ENCODE measurements around the gene REV3L.
A peak's percentile ranks its signal among the peaks of the same experiment; 100 is the strongest.

Gene REV3L

GRCh38 chr6:111254779-111255166, 228.2 kb downstream of the REV3L start:
- H3K27ac ChIP-seq = no peak overlapping the region
- H3K79me2 ChIP-seq = peaks cover 2% of the 10 kb centered on the region
- H3K4me2 ChIP-seq (ENCODE audit: low read length) = no peak overlapping the region
- H3K9me3 ChIP-seq (ENCODE audit: control insufficient read depth, low read length) = no peaks in the 10 kb centered on the region
- no peaks in the 10 kb centered on the region for H3K36me3 ChIP-seq (ENCODE audit: control insufficient read depth, insufficient read depth, low read length)
- peaks cover 13% of the 10 kb centered on the region for H3K4me1 ChIP-seq
- TF ChIP-seq, protein P1, sequence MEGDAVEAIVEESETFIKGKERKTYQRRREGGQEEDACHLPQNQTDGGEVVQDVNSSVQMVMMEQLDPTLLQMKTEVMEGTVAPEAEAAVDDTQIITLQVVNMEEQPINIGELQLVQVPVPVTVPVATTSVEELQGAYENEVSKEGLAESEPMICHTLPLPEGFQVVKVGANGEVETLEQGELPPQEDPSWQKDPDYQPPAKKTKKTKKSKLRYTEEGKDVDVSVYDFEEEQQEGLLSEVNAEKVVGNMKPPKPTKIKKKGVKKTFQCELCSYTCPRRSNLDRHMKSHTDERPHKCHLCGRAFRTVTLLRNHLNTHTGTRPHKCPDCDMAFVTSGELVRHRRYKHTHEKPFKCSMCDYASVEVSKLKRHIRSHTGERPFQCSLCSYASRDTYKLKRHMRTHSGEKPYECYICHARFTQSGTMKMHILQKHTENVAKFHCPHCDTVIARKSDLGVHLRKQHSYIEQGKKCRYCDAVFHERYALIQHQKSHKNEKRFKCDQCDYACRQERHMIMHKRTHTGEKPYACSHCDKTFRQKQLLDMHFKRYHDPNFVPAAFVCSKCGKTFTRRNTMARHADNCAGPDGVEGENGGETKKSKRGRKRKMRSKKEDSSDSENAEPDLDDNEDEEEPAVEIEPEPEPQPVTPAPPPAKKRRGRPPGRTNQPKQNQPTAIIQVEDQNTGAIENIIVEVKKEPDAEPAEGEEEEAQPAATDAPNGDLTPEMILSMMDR (IDR thresholded peaks at IDR 0.05) = no peak
- H2AFZ ChIP-seq = peak overlapping the region; percentile 2
- H3K4me3 ChIP-seq (ENCODE audit: low read depth, low read length) = no peak overlapping the region
- no peaks in the 10 kb centered on the region for H3K27me3 ChIP-seq (ENCODE audit: control insufficient read depth, insufficient read depth, low read length)
- no peak overlapping the region for H3K9ac ChIP-seq

GRCh38 chr6:111254004-111254778, 228.8 kb downstream of the REV3L start:
- H2AFZ ChIP-seq = peak overlapping the region; percentile 2
- peaks cover 13% of the 10 kb centered on the region for H3K4me1 ChIP-seq
- no peak overlapping the region for H3K4me3 ChIP-seq (ENCODE audit: low read depth, low read length)
- no peaks in the 10 kb centered on the region for H3K79me2 ChIP-seq
- H3K27ac ChIP-seq = no peak overlapping the region
- H3K9me3 ChIP-seq (ENCODE audit: control insufficient read depth, low read length) = no peaks in the 10 kb centered on the region
- H3K27me3 ChIP-seq (ENCODE audit: control insufficient read depth, insufficient read depth, low read length) = no peaks in the 10 kb centered on the region
- H3K36me3 ChIP-seq (ENCODE audit: control insufficient read depth, insufficient read depth, low read length) = no peaks in the 10 kb centered on the region
- H3K9ac ChIP-seq = no peak overlapping the region
- TF ChIP-seq, protein P1 (IDR thresholded peaks at IDR 0.05) = no peak
- no peak overlapping the region for H3K4me2 ChIP-seq (ENCODE audit: low read length)

GRCh38 chr6:111252726-111253125, 230.3 kb downstream of the REV3L start:
- TF ChIP-seq, protein P1 (IDR thresholded peaks at IDR 0.05) = no peak

DNA sequence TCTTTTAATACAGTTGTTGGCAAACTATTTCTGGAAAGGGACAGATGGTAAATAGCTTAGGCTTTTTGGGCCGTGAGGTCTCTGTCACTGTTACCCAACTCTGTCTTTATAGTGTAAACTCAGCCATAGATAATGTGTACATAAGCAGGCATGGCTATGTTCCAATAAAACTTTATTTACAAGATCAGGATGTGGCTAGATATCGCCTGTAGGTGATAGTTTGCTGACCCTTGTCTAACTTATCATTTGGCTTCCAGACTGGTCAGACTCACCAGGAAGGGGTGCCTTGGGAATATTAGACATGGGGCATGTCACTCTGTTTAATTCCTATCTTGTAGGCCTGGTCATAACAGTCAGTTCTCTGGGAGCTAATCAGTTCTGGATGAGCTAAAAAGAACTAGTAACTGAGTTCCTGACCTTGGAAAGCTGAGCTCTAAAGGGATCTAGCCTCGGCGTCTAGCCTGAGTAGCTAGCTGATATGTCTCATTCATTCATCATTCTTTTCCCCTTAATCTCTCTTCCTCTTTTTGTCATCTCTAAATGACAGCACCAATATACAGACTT, 232.1 kb downstream of the REV3L start:
- no peaks in the 10 kb centered on the region for H3K36me3 ChIP-seq (ENCODE audit: control insufficient read depth, insufficient read depth, low read length)
- TF ChIP-seq, protein P1 (IDR thresholded peaks at IDR 0.05) = no peak
- no peak overlapping the region for H2AFZ ChIP-seq
- H3K27ac ChIP-seq = no peak overlapping the region
- no peak overlapping the region for H3K9ac ChIP-seq
- H3K4me3 ChIP-seq (ENCODE audit: low read depth, low read length) = no peak overlapping the region
- no peak overlapping the region for H3K4me2 ChIP-seq (ENCODE audit: low read length)
- no peaks in the 10 kb centered on the region for H3K9me3 ChIP-seq (ENCODE audit: control insufficient read depth, low read length)
- H3K27me3 ChIP-seq (ENCODE audit: control insufficient read depth, insufficient read depth, low read length) = no peaks in the 10 kb centered on the region
- H3K79me2 ChIP-seq = no peaks in the 10 kb centered on the region
- H3K4me1 ChIP-seq = peaks cover 13% of the 10 kb centered on the region

More at GRCh38 chr6:111252726-111253125, 230.3 kb downstream of the REV3L start:
- Histone ChIP-seq H3K4me3 (ENCODE audit: low read depth, low read length) (no peak overlapping the region), H3K79me2 (no peaks in the 10 kb centered on the region), H3K9me3 (ENCODE audit: control insufficient read depth, low read length) (no peaks in the 10 kb centered on the region), H3K4me2 (ENCODE audit: low read length) (no peak overlapping the region), H3K9ac (no peak overlapping the region), H2AFZ (no peak overlapping the region), H3K27me3 (ENCODE audit: control insufficient read depth, insufficient read depth, low read length) (no peaks in the 10 kb centered on the region), H3K27ac (no peak overlapping the region), H3K36me3 (ENCODE audit: control insufficient read depth, insufficient read depth, low read length) (no peaks in the 10 kb centered on the region), H3K4me1 (peaks cover 13% of the 10 kb centered on the region)
